HG03060 (cell line): ENCODE data around the gene BABAM1.

Experiments used
- ATAC-seq: cut with Tn5 transposase; IDR thresholded peaks from one replicate; pipeline ENCODE4 v1.9.1; 2021; ENCODE audit warnings: low read depth, moderate number of reproducible peaks; ENCODE audit not compliant: unreplicated experiment

The BABAM1 gene

GRCh38 chr19:17320435-17320834 lies 53.2 kb downstream of the BABAM1 start:
- no peak for ATAC-seq

DNA sequence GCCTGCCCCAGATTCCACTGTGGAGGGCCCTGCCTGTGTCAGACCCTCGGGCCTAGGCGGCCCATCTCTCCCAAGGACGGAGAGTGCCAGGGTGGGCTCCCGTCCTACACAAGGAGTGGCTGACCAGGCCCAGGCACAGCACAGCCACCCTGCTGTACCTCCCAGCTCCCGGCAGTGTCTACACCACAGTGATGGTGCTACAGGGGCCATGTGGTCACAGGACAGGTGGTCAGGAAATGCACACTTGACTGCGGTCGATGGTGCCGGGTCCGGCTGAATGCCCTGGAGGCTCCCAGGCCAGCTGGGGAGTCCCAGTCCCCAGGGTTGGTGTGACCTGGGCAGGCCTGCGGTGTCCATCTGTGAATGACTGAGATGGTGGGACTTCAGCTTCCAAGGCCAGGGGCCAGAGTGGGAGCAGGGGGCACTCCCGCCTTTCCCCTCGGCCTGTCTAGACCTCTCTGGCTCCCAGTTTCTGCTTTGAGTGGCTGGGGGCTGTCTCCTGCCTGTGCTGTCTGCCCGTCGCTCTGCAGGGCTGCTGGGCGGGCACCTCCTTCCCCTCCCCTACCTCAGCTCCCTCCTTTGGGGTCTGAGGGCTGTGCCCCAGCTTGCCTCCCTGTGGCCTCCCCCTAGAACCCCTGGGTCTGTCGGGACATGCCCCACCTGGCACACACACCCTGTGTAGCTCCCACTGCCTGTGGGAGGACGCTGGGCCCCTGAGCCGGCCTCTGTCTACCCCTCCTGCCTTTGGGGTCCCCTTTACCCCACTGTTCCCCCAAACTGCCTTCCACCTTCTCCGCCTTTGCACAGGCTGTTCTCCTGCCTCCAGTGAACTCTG lies 54.6 kb downstream of the BABAM1 start:
- no peak for ATAC-seq

- ATAC-seq = no peak
Measured at GRCh38 chr19:17322854-17323253, 55.6 kb downstream of the BABAM1 start.

GRCh38 chr19:17323300-17323963 lies 56.2 kb downstream of the BABAM1 start:
- ATAC-seq = no peak

DNA sequence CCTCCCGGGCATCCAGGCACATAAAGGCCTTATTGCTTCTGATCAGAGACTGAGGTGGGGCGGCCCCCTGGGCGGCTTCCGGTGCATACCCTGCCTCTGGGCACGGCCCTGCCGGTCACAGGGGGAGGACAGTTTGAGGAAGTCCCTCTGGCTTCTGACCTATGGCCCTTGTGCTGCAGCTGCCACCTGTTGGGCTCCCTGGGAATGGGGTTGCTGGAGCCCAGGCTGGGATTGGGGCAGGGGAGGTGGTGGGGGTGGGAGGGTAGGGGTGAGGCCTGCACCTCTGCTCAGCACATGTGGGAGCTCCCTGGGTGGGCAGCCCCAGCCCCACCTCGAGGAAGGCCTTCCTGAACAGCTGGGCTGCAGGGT lies 56.7 kb downstream of the BABAM1 start:
- no peak for ATAC-seq

- no peak for ATAC-seq
Measured at GRCh38 chr19:17324357-17325114, 57.3 kb downstream of the BABAM1 start.

GRCh38 chr19:17325133-17325532 lies 57.9 kb downstream of the BABAM1 start:
- ATAC-seq = no peak

DNA sequence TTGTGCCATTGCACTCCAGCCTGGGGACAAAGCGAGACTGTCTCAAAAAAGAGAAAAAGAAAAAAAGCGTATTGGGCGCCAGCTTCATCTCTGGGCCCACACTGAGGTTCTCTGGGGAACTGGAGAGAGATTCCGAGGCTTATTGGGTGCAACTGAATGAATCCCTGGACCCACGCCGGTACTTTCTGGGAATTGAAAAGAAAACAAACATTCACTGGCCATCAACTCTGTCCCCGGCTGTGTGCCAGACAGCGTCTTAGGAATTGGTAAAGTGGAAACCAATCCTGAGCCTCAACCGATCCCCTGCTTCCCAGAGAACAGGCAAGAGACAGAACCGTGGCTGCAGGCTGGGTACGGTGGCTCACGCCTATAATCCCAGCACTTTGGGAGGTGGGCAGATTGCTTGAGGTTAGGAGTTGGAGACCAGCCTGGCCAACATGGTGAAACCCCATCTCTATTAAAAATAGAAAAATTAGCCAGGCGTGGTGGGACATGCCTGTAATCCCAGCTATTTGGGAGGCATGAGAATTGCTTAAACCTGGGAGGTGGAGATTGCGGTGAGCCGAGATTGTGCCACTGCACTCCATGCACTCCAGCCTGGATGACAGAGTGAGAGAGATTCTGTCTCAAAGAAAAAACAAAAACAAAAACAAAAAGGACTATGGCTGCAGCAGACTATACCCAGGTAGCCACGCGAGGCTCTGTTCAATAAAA lies 58.8 kb downstream of the BABAM1 start:
- ATAC-seq = no peak

- no peak for ATAC-seq
Measured at GRCh38 chr19:17326595-17326966, 59.3 kb downstream of the BABAM1 start.

GRCh38 chr19:17327068-17327653 lies 59.9 kb downstream of the BABAM1 start:
- ATAC-seq = no peak

GRCh38 chr19:17327654-17328516 lies 60.6 kb downstream of the BABAM1 start:
- no peak for ATAC-seq
